ENCODE data around the gene DGLUCY. TPM values are rescaled to one million over a fixed set of nuclear protein-coding genes. Genes with fewer than 3 reads are reported as not detected.

Gene DGLUCY
- total and polyA plus RNA-seq, 2 of the 13 experiments (the other 11 are each of a cell fraction or from before 2014, with no cell fraction given) = 14.8 to 36.3 TPM

DNA sequence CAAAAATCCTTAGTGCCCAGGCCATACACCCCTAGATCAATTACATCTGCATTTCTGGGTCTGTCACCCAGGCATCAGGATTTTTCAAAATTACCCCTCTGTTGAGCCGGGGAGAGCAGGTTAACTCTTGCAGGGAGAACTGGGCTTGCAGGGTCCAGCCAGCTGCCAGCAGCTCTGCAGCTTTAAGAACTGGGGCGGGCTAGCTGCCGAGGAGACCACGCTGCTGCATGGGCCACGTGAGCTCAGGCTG is at the start of gene DGLUCY (continued):
- peak; percentile 63; the same call in 1 of the 2 replicates for TF ChIP-seq MEF2D (CRISPR knock-in tag; IDR thresholded peaks at IDR 0.05)
- no peak for TF ChIP-seq ATF1 (CRISPR knock-in tag; IDR thresholded peaks at IDR 0.05)
- no peak for TF ChIP-seq ZNF879 (CRISPR knock-in tag; IDR thresholded peaks at IDR 0.05)
- TF ChIP-seq ZNF264 (CRISPR knock-in tag; IDR thresholded peaks at IDR 0.05) = no peak; the same call in 1 of the 2 replicates
- TF ChIP-seq KLF11 (CRISPR knock-in tag; IDR thresholded peaks at IDR 0.05) = no peak
- TF ChIP-seq ZNF24 (IDR thresholded peaks at IDR 0.05) = no peak
- no peak for TF ChIP-seq HDAC1 (CRISPR knock-in tag; IDR thresholded peaks at IDR 0.05)
- TF ChIP-seq MED1 (CRISPR knock-in tag; IDR thresholded peaks at IDR 0.05) = no peak
- TF ChIP-seq, protein P1, sequence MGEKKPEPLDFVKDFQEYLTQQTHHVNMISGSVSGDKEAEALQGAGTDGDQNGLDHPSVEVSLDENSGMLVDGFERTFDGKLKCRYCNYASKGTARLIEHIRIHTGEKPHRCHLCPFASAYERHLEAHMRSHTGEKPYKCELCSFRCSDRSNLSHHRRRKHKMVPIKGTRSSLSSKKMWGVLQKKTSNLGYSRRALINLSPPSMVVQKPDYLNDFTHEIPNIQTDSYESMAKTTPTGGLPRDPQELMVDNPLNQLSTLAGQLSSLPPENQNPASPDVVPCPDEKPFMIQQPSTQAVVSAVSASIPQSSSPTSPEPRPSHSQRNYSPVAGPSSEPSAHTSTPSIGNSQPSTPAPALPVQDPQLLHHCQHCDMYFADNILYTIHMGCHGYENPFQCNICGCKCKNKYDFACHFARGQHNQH (CRISPR knock-in tag; IDR thresholded peaks at IDR 0.05) = peak; percentile 59; the same call in 1 of the 2 replicates
- no peak for TF ChIP-seq POGZ (CRISPR knock-in tag; IDR thresholded peaks at IDR 0.05)
- 0 out of 2 replicates have a peak, but pooled peaks have one; percentile 11 for TF ChIP-seq ERF (CRISPR knock-in tag; IDR thresholded peaks at IDR 0.05)
- TF ChIP-seq ZNF720 (CRISPR knock-in tag; IDR thresholded peaks at IDR 0.05) = no peak
- TF ChIP-seq ZNF891 (CRISPR knock-in tag; IDR thresholded peaks at IDR 0.05) = peak; percentile 83
- peak; percentile 79; the same call in 1 of the 2 replicates for TF ChIP-seq ZNF224 (CRISPR knock-in tag; IDR thresholded peaks at IDR 0.05)
- no peak for TF ChIP-seq BRD4 (CRISPR knock-in tag; IDR thresholded peaks at IDR 0.05)
- TF ChIP-seq CBFB (CRISPR knock-in tag; IDR thresholded peaks at IDR 0.05) = no peak
- TF ChIP-seq SIX1 (CRISPR knock-in tag; IDR thresholded peaks at IDR 0.05; ENCODE audit: borderline replicate concordance) = no peak
- no peak for TF ChIP-seq ZFAT (CRISPR knock-in tag; conservative IDR thresholded peaks at IDR 0.05)
- peak; percentile 97 for TF ChIP-seq ARNTL (CRISPR knock-in tag; IDR thresholded peaks at IDR 0.05)
- TF ChIP-seq HNRNPH1 (optimal IDR thresholded peaks at IDR 0.05; ENCODE audit: low read depth, low read length) = no peak
- TF ChIP-seq KMT2B (CRISPR knock-in tag; IDR thresholded peaks at IDR 0.05) = peak; percentile 54; the same call in 1 of the 2 replicates
- TF ChIP-seq, protein P2, sequence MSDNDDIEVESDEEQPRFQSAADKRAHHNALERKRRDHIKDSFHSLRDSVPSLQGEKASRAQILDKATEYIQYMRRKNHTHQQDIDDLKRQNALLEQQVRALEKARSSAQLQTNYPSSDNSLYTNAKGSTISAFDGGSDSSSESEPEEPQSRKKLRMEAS (IDR thresholded peaks at IDR 0.05) = peak; percentile 96
- no peak for TF ChIP-seq MBD4 (IDR thresholded peaks at IDR 0.05; ENCODE audit: borderline replicate concordance, low read length)
- TF ChIP-seq NPAS2 (CRISPR knock-in tag; IDR thresholded peaks at IDR 0.05; ENCODE audit: borderline replicate concordance) = no peak
- TF ChIP-seq MXD4 (CRISPR knock-in tag; IDR thresholded peaks at IDR 0.05) = peak; percentile 58; the same call in 1 of the 2 replicates
- TF ChIP-seq, protein P3, sequence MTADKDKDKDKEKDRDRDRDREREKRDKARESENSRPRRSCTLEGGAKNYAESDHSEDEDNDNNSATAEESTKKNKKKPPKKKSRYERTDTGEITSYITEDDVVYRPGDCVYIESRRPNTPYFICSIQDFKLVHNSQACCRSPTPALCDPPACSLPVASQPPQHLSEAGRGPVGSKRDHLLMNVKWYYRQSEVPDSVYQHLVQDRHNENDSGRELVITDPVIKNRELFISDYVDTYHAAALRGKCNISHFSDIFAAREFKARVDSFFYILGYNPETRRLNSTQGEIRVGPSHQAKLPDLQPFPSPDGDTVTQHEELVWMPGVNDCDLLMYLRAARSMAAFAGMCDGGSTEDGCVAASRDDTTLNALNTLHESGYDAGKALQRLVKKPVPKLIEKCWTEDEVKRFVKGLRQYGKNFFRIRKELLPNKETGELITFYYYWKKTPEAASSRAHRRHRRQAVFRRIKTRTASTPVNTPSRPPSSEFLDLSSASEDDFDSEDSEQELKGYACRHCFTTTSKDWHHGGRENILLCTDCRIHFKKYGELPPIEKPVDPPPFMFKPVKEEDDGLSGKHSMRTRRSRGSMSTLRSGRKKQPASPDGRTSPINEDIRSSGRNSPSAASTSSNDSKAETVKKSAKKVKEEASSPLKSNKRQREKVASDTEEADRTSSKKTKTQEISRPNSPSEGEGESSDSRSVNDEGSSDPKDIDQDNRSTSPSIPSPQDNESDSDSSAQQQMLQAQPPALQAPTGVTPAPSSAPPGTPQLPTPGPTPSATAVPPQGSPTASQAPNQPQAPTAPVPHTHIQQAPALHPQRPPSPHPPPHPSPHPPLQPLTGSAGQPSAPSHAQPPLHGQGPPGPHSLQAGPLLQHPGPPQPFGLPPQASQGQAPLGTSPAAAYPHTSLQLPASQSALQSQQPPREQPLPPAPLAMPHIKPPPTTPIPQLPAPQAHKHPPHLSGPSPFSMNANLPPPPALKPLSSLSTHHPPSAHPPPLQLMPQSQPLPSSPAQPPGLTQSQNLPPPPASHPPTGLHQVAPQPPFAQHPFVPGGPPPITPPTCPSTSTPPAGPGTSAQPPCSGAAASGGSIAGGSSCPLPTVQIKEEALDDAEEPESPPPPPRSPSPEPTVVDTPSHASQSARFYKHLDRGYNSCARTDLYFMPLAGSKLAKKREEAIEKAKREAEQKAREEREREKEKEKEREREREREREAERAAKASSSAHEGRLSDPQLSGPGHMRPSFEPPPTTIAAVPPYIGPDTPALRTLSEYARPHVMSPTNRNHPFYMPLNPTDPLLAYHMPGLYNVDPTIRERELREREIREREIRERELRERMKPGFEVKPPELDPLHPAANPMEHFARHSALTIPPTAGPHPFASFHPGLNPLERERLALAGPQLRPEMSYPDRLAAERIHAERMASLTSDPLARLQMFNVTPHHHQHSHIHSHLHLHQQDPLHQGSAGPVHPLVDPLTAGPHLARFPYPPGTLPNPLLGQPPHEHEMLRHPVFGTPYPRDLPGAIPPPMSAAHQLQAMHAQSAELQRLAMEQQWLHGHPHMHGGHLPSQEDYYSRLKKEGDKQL (CRISPR knock-in tag; IDR thresholded peaks at IDR 0.05; ENCODE audit: low read depth) = no peak
- 0 out of 2 replicates have a peak, but pooled peaks have one; percentile 22 for TF ChIP-seq ZNF564 (CRISPR knock-in tag; IDR thresholded peaks at IDR 0.05)
- TF ChIP-seq HDAC6 (IDR thresholded peaks at IDR 0.05; ENCODE audit: low read depth, low read length) = no peak
- no peak for TF ChIP-seq ZNF792 (CRISPR knock-in tag; IDR thresholded peaks at IDR 0.05)
- no peak for TF ChIP-seq ZKSCAN1 (IDR thresholded peaks at IDR 0.05; ENCODE audit: low read length)
- no peak for TF ChIP-seq KDM5A (IDR thresholded peaks at IDR 0.05; ENCODE audit: borderline replicate concordance, low read length)

Measured in HepG2 (cell line).